ENCODE results near the gene OR11G2.

DNA sequence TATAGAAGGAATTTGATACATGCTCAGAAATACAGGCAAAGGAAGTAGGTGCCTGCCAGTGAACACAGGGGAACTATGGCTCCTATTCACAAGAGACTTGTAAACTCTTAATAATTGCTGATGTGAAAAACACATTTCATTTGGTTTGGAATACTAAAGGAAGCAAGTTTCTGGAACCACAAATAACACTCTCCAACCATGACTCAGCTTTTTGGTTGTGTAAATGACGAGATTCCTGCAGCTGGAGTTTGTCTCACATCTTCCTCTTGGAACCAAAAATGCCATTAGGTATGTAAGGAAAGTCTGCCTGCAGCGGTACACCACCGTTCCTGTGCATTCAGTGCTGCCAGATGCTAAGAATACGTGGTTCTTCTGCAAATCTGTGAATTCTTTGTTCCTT is 28.3 kb downstream of the OR11G2 start:
- TF ChIP-seq, protein P1, sequence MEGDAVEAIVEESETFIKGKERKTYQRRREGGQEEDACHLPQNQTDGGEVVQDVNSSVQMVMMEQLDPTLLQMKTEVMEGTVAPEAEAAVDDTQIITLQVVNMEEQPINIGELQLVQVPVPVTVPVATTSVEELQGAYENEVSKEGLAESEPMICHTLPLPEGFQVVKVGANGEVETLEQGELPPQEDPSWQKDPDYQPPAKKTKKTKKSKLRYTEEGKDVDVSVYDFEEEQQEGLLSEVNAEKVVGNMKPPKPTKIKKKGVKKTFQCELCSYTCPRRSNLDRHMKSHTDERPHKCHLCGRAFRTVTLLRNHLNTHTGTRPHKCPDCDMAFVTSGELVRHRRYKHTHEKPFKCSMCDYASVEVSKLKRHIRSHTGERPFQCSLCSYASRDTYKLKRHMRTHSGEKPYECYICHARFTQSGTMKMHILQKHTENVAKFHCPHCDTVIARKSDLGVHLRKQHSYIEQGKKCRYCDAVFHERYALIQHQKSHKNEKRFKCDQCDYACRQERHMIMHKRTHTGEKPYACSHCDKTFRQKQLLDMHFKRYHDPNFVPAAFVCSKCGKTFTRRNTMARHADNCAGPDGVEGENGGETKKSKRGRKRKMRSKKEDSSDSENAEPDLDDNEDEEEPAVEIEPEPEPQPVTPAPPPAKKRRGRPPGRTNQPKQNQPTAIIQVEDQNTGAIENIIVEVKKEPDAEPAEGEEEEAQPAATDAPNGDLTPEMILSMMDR (IDR thresholded peaks at IDR 0.05), result no peak
- no peak for TF ChIP-seq ZFX (IDR thresholded peaks at IDR 0.05; ENCODE audit: borderline replicate concordance)

Measured in 22Rv1 (cell line).